K562 (cell line): Measurements from ENCODE around the gene CCL19. TPM values are rescaled to one million over a fixed set of nuclear protein-coding genes. Genes with fewer than 3 reads are reported as not detected.

Experiments used
- FOSL1 ChIP-seq: fragments of 200-800 bp; sonication (Bioruptor generic); conservative IDR thresholded peaks from 2 replicates; pipeline ENCODE4 v1.6.1; 2016; ENCODE audit warnings: missing genetic modification characterization, missing compliant biosample characterization
- MGA ChIP-seq: fragments of 450-650 bp; IDR thresholded peaks from 2 replicates; pipeline ENCODE4 v1.6.1; 2016; ENCODE audit warnings: mild to moderate bottlenecking, moderate library complexity
- MLX ChIP-seq, 2 experiments: fragments of 450-650 bp in 1 of 2; sonication (generic) in 1 of 2; formaldehyde crosslinking; conservative IDR thresholded peaks; 2 replicates each; pipeline versions ENCODE4 v1.4.0 to v1.8.1; 2020 to 2022; ENCODE audit warnings: mild to moderate bottlenecking in 1 of 2, missing genetic modification reagents in 1 of 2
- polyA plus RNA-seq, 8 experiments: library from polyadenylated mRNA; depleted of rRNA in 4 of 8; stranded (reverse) in 5 of 8; unstranded in 3 of 8; fragments of >200 nt; fragmentation: Nextera tagmentation in 2 of 8; fragmentation: Illumina TruSeq in 1 of 8; extraction: Ambion mirVana in 2 of 8; extraction: Trizol in 1 of 8; gene quantifications; 2 replicates each; pipeline versions ENCODE4 v1.2.1 to v1.2.3, GENCODE V29; 2011 to 2014; ENCODE audit warnings: inconsistent platforms in 1 of 8, missing spikeins in 1 of 8
- total RNA-seq, 7 experiments: library from RNA; depleted of rRNA in 6 of 7; stranded (reverse); fragments of >200 nt in 6 of 7; fragmentation: Illumina TruSeq in 2 of 7; extraction: Trizol in 2 of 7; gene quantifications; 2 replicates each; pipeline versions ENCODE4 v1.2.1 to v1.2.3, GENCODE V29; 2011 to 2021; ENCODE audit warnings: low replicate concordance in 1 of 7
- TF ChIP-seq, protein P1 (sequence below): fragments of 250-450 bp; sonication (Bioruptor Pico); IDR thresholded peaks from 2 replicates; pipeline ENCODE4 v1.9.0; 2021; ENCODE audit warnings: mild to moderate bottlenecking, inconsistent platforms
- TF ChIP-seq, protein P2 (sequence below): fragments of 150-350 bp; IDR thresholded peaks from 2 replicates; pipeline ENCODE4 v1.6.1; 2014; ENCODE audit warnings: low read depth, mild to moderate bottlenecking, low read length, borderline replicate concordance

CCL19 gene
- total and polyA plus RNA-seq, 9 of the 15 experiments (the other 6 are each of a cell fraction or from before 2014, with no cell fraction given): not detected

- TF ChIP-seq, protein P1, sequence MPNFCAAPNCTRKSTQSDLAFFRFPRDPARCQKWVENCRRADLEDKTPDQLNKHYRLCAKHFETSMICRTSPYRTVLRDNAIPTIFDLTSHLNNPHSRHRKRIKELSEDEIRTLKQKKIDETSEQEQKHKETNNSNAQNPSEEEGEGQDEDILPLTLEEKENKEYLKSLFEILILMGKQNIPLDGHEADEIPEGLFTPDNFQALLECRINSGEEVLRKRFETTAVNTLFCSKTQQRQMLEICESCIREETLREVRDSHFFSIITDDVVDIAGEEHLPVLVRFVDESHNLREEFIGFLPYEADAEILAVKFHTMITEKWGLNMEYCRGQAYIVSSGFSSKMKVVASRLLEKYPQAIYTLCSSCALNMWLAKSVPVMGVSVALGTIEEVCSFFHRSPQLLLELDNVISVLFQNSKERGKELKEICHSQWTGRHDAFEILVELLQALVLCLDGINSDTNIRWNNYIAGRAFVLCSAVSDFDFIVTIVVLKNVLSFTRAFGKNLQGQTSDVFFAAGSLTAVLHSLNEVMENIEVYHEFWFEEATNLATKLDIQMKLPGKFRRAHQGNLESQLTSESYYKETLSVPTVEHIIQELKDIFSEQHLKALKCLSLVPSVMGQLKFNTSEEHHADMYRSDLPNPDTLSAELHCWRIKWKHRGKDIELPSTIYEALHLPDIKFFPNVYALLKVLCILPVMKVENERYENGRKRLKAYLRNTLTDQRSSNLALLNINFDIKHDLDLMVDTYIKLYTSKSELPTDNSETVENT (CRISPR knock-in tag): no peak
- TF ChIP-seq FOSL1 (tag) (peak; percentile 30), MLX (CRISPR knock-in tag; conservative IDR thresholded peaks at IDR 0.05) (no peak), MGA (0 out of 2 replicates have a peak, but pooled peaks have one; percentile 27)
- TF ChIP-seq, protein P2, sequence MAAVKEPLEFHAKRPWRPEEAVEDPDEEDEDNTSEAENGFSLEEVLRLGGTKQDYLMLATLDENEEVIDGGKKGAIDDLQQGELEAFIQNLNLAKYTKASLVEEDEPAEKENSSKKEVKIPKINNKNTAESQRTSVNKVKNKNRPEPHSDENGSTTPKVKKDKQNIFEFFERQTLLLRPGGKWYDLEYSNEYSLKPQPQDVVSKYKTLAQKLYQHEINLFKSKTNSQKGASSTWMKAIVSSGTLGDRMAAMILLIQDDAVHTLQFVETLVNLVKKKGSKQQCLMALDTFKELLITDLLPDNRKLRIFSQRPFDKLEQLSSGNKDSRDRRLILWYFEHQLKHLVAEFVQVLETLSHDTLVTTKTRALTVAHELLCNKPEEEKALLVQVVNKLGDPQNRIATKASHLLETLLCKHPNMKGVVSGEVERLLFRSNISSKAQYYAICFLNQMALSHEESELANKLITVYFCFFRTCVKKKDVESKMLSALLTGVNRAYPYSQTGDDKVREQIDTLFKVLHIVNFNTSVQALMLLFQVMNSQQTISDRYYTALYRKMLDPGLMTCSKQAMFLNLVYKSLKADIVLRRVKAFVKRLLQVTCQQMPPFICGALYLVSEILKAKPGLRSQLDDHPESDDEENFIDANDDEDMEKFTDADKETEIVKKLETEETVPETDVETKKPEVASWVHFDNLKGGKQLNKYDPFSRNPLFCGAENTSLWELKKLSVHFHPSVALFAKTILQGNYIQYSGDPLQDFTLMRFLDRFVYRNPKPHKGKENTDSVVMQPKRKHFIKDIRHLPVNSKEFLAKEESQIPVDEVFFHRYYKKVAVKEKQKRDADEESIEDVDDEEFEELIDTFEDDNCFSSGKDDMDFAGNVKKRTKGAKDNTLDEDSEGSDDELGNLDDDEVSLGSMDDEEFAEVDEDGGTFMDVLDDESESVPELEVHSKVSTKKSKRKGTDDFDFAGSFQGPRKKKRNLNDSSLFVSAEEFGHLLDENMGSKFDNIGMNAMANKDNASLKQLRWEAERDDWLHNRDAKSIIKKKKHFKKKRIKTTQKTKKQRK: no peak
Measured at GRCh38 chr9:34665381-34666250, 25.5 kb downstream of the CCL19 start (continued).
